H1 (cell line): Measurements from ENCODE around the gene WHAMM. TPM values are rescaled to one million over a fixed set of nuclear protein-coding genes. Genes with fewer than 3 reads are reported as not detected.

Experiments used
- ATF2 ChIP-seq: IDR thresholded peaks from 2 replicates; pipeline ENCODE4 v1.6.1; 2012; ENCODE audit warnings: low read length, inconsistent platforms
- CBX8 ChIP-seq: fragments of 300-800, 300-1000 bp; sonication (generic); IDR thresholded peaks from 2 replicates; pipeline ENCODE4 v1.7.1; 2016; ENCODE audit warnings: low read depth, low read length, borderline replicate concordance
- POLR2AphosphoS5 ChIP-seq: IDR thresholded peaks from 2 replicates; pipeline ENCODE4 v1.6.1; 2011; ENCODE audit warnings: low read depth, low read length
- RAD21 ChIP-seq, 2 experiments: IDR thresholded peaks in 1 of 2; conservative IDR thresholded peaks in 1 of 2; 2 replicates each; pipeline ENCODE4 v1.6.1; 2011; ENCODE audit warnings: low read depth in 2 of 2, low read length in 2 of 2, improper control_type of control experiment in 1 of 2, inconsistent platforms in 1 of 2, mild to moderate bottlenecking in 1 of 2, moderate library complexity in 1 of 2
- RXRA ChIP-seq: IDR thresholded peaks from 2 replicates; pipeline ENCODE4 v1.6.1; 2011; ENCODE audit warnings: low read depth, mild to moderate bottlenecking, low read length, moderate library complexity; ENCODE audit not compliant: insufficient read depth
- SAP30 ChIP-seq: fragments of 300-600 bp; sonication (generic); IDR thresholded peaks from 2 replicates; pipeline ENCODE4 v1.7.1; 2012; ENCODE audit warnings: low read length, moderate library complexity, mild to moderate bottlenecking, inconsistent platforms; ENCODE audit not compliant: insufficient read depth, insufficient replicate concordance
- SP4 ChIP-seq: IDR thresholded peaks from 2 replicates; pipeline ENCODE4 v1.6.1; 2012; ENCODE audit warnings: low read length, inconsistent platforms
- polyA plus RNA-seq, 7 experiments: library from polyadenylated mRNA; depleted of rRNA in 3 of 7; stranded (reverse) in 5 of 7; unstranded in 2 of 7; fragments of >200 nt in 5 of 7; fragments of 200-250 nt in 2 of 7; gene quantifications; 1 replicate in 5 of 7; 2 replicates in 1 of 7; 4 replicates in 1 of 7; pipeline versions ENCODE4 v1.2.1 to v1.2.3, GENCODE V29; 2011 to 2013; ENCODE audit warnings: missing spikeins in 2 of 7, mixed read lengths in 2 of 7
- total RNA-seq: library from RNA; stranded (reverse); fragmentation: NEBNext Ultra II Directional; extraction: Animal tissue kit (Norgen Biotek cat#: 25700); gene quantifications from 2 replicates; pipeline ENCODE4 v1.2.1, GENCODE V29; 2021

WHAMM gene
- total and polyA plus RNA-seq, 2 of the 8 experiments (the other 6 are each of a cell fraction or from before 2014, with no cell fraction given), result 1.1 to 3.3 TPM

GRCh38 chr15:82771789-82772607 lies 37.4 kb upstream of the WHAMM start (continued):
- TF ChIP-seq ATF2 (no peak), SP4 (no peak), RAD21 (IDR thresholded peaks at IDR 0.05 in 1 of 2, conservative IDR thresholded peaks at IDR 0.05 in 1 of 2; ENCODE audit: low read depth in 2 of 2, low read length in 2 of 2) (no peak), SAP30 (no peak), CBX8 (no peak), RXRA (no peak), POLR2AphosphoS5 (no peak)
- TF ChIP-seq, all 59 proteins: peak for 0
